Fibroblast of lung (primary cell): ENCODE data around the gene RAB31. TPM values are rescaled to one million over a fixed set of nuclear protein-coding genes. Genes with fewer than 3 reads are reported as not detected.

Experiments
- DNase-seq, 2 donors: peaks; one replicate each; pipeline versions ENCODE4 v3.0.0 to v3.0.0-alpha.2; 2010; ENCODE audit warnings: low read depth in 2 of 2
- H2AFZ ChIP-seq: 2 replicates; pipeline ENCODE4 v1.5.1; 2012; ENCODE audit warnings: low read length, control low read depth, inconsistent platforms
- H3K27ac ChIP-seq: 2 replicates; pipeline ENCODE4 v1.5.1; 2011; ENCODE audit warnings: low read length, control low read depth; ENCODE audit not compliant: insufficient read depth
- H3K27me3 ChIP-seq: 2 replicates; pipeline ENCODE4 v1.5.1; 2011; ENCODE audit warnings: mild to moderate bottlenecking, low read length; ENCODE audit not compliant: control insufficient read depth, insufficient read depth
- H3K36me3 ChIP-seq: 2 replicates; pipeline ENCODE4 v1.5.1; 2011; ENCODE audit warnings: low read length; ENCODE audit not compliant: control insufficient read depth, insufficient read depth
- H3K4me1 ChIP-seq: 2 replicates; pipeline ENCODE4 v1.5.1; 2011; ENCODE audit warnings: low read length; ENCODE audit not compliant: control insufficient read depth, insufficient read depth; ENCODE audit errors: extremely low read depth
- H3K4me2 ChIP-seq: 2 replicates; pipeline ENCODE4 v1.5.1; 2011; ENCODE audit warnings: low read length, control low read depth; ENCODE audit not compliant: insufficient read depth; ENCODE audit errors: extremely low read depth
- H3K4me3 ChIP-seq, 4 experiments: fragments of 200-600 bp in 1 of 4; sonication (generic) in 1 of 4; replicated peaks in 1 of 4; 2 replicates each; pipeline ENCODE4 v1.5.1; 2011 to 2016; ENCODE audit warnings: low read length in 4 of 4, low read depth in 3 of 4, mild to moderate bottlenecking in 3 of 4, control low read depth in 2 of 4, inconsistent platforms in 1 of 4, mixed read lengths in 1 of 4; ENCODE audit not compliant: insufficient read depth in 1 of 4; ENCODE audit errors: control extremely low read depth in 1 of 4
- H3K79me2 ChIP-seq: 2 replicates; pipeline ENCODE4 v1.5.1; 2012; ENCODE audit warnings: mild to moderate bottlenecking, low read length, inconsistent platforms; ENCODE audit not compliant: control insufficient read depth, insufficient read depth
- H3K9ac ChIP-seq: 2 replicates; pipeline ENCODE4 v1.5.1; 2011; ENCODE audit warnings: mild to moderate bottlenecking, low read length, control low read depth; ENCODE audit not compliant: insufficient read depth
- H3K9me3 ChIP-seq: 2 replicates; pipeline ENCODE4 v1.5.1; 2012; ENCODE audit warnings: low read depth, low read length; ENCODE audit not compliant: control insufficient read depth, insufficient read depth
- H4K20me1 ChIP-seq: 2 replicates; pipeline ENCODE4 v1.5.1; 2011; ENCODE audit warnings: low read length; ENCODE audit not compliant: control insufficient read depth, insufficient read depth; ENCODE audit errors: extremely low read depth
- EZH2 ChIP-seq: IDR thresholded peaks from 2 replicates; pipeline ENCODE4 v1.5.1; 2012; ENCODE audit warnings: low read length, control low read depth, mild to moderate bottlenecking; ENCODE audit errors: missing control alignments
- polyA plus RNA-seq, 2 donors: library from polyadenylated mRNA; depleted of rRNA in 1 of 2; stranded (reverse) in 1 of 2; unstranded in 1 of 2; fragments of >200 nt; gene quantifications; 2 replicates each; pipeline ENCODE4 v1.2.1, GENCODE V29; 2011 to 2012; ENCODE audit warnings: missing spikeins in 1 of 2
- total RNA-seq: library from RNA; depleted of rRNA; stranded (reverse); fragments of >200 nt; gene quantifications from 2 replicates; pipeline ENCODE4 v1.2.1, GENCODE V29; 2014
- TF ChIP-seq, protein P1 (sequence below), 2 donors: IDR thresholded peaks in 1 of 2; conservative IDR thresholded peaks in 1 of 2; 1 replicate in 1 of 2; 2 replicates in 1 of 2; pipeline ENCODE4 v1.5.1; 2011 to 2012; ENCODE audit warnings: low read length in 2 of 2, control low read depth in 1 of 2, inconsistent platforms in 1 of 2, low read depth in 1 of 2, mild to moderate bottlenecking in 1 of 2

RAB31 gene
- total and polyA plus RNA-seq, 2 donors (not counting 1 experiment from before 2014, with no cell fraction given), result 29.6 to 47.1 TPM

DNA sequence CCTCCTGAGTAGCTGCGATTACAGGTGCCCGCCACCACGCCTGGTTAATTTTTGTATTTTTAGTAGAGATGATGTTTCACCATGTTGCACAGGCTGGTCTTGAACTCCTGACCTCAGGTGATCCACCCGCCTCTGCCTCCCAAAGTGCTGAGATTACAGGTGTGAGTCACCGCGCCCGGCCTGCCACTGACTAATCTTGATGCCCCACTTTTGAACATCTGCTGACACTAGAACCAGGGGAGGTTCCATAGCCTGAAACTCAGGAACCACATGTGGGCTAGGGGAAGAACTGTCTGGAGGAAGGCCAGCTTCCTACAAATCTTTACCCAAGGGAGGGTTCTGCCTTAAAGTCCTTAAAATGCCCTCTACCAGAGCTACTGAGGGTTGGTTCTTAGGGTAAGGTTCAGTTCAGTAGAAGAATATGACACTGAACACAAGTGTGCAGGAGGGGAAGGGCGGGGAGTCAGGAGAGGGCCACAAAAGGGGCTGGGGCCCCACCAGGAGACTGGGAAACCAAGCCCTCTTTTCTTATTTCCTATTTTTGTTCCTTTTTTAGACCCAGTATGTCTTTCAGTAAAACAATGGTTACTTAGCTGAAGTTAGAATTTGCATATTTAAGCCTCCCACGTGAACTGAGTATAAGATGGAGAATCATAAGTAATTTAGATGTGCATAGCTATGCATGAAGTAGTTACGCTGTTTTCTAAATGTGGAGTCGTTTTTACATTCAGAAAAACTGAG lies 6.3 kb upstream of the RAB31 start:
- Histone ChIP-seq H2AFZ (no peak overlapping the region), H3K9me3 (no peaks in the 10 kb centered on the region), H3K36me3 (no peaks in the 10 kb centered on the region), H4K20me1 (no peaks in the 10 kb centered on the region), H3K4me1 (peaks cover 3% of the 10 kb centered on the region), H3K27ac (no peak overlapping the region), H3K4me2 (no peak overlapping the region), H3K9ac (no peak overlapping the region), H3K4me3 (no peak overlapping the region), H3K79me2 (no peaks in the 10 kb centered on the region), H3K27me3 (no peaks in the 10 kb centered on the region)
- TF ChIP-seq, protein P1, sequence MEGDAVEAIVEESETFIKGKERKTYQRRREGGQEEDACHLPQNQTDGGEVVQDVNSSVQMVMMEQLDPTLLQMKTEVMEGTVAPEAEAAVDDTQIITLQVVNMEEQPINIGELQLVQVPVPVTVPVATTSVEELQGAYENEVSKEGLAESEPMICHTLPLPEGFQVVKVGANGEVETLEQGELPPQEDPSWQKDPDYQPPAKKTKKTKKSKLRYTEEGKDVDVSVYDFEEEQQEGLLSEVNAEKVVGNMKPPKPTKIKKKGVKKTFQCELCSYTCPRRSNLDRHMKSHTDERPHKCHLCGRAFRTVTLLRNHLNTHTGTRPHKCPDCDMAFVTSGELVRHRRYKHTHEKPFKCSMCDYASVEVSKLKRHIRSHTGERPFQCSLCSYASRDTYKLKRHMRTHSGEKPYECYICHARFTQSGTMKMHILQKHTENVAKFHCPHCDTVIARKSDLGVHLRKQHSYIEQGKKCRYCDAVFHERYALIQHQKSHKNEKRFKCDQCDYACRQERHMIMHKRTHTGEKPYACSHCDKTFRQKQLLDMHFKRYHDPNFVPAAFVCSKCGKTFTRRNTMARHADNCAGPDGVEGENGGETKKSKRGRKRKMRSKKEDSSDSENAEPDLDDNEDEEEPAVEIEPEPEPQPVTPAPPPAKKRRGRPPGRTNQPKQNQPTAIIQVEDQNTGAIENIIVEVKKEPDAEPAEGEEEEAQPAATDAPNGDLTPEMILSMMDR (conservative IDR thresholded peaks at IDR 0.05 in 1 of 2, IDR thresholded peaks at IDR 0.05 in 1 of 2; ENCODE audit: low read depth in 1 of 2, low read length in 2 of 2), result no peak
- no peak for TF ChIP-seq EZH2
- no peak for DNase-seq

- Histone ChIP-seq H3K27ac (no peak overlapping the region), H3K9me3 (no peaks in the 10 kb centered on the region), H3K9ac (no peak overlapping the region), H3K4me1 (peaks cover 3% of the 10 kb centered on the region), H3K36me3 (no peaks in the 10 kb centered on the region), H4K20me1 (no peaks in the 10 kb centered on the region), H3K4me2 (no peak overlapping the region), H3K4me3 (no peak overlapping the region), H2AFZ (no peak overlapping the region), H3K79me2 (no peaks in the 10 kb centered on the region), H3K27me3 (no peaks in the 10 kb centered on the region)
- TF ChIP-seq EZH2, result no peak
- TF ChIP-seq, protein P1 (conservative IDR thresholded peaks at IDR 0.05 in 1 of 2, IDR thresholded peaks at IDR 0.05 in 1 of 2; ENCODE audit: low read depth in 1 of 2, low read length in 2 of 2), result no peak
- DNase-seq, result no peak
Measured at GRCh38 chr18:9704233-9705118, 3.6 kb upstream of the RAB31 start.

DNA sequence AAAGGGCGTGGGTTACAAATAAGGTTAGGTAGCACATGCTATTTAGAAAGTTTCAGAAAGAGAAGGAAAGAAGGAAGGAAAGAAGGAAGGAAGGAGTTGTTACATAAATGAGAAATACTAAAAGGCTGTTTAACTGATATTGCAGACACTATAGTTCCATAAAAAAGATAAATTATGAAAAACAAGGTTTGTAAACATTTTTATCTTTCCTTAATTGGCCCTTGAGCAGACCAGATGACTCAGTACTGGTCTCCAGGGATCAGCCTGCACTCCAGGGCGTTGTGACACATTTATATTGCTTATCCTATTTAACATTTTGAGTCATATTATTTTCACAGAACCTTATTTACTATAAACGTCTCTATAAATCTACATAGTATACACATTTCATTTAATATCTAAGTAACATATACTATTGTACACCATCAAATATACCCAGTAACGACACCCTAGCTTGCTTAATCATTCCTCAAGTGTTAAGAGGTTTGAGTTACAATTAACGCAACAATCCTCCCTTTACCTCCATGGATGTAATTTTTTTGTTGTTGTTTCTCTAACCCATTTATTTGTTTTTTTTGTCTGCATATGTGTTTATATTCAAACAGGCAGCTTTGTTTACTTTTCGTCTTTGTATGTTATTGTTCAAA lies 2.8 kb upstream of the RAB31 start:
- no peak for TF ChIP-seq EZH2
- TF ChIP-seq, protein P1 (conservative IDR thresholded peaks at IDR 0.05 in 1 of 2, IDR thresholded peaks at IDR 0.05 in 1 of 2; ENCODE audit: low read depth in 1 of 2, low read length in 2 of 2), result no peak
- Histone ChIP-seq H3K4me3 (no peak overlapping the region), H2AFZ (no peak overlapping the region), H3K4me1 (peaks cover 6% of the 10 kb centered on the region), H3K9ac (no peak overlapping the region), H3K36me3 (no peaks in the 10 kb centered on the region), H3K9me3 (no peaks in the 10 kb centered on the region), H3K79me2 (no peaks in the 10 kb centered on the region), H3K4me2 (no peak overlapping the region), H3K27me3 (no peaks in the 10 kb centered on the region), H3K27ac (no peak overlapping the region), H4K20me1 (no peaks in the 10 kb centered on the region)
- DNase-seq, result peak; percentile 59 to 70
